Endothelial cell (in vitro differentiated cells): ENCODE data around the gene BAZ1A. TPM values are rescaled to one million over a fixed set of nuclear protein-coding genes. Genes with fewer than 3 reads are reported as not detected.

ENCODE experiments used
- DNase-seq: peaks from one replicate; pipeline ENCODE4 v3.0.0; 2021; ENCODE audit warnings: low spot score
- H3K27ac Mint-ChIP-seq: one replicate; pipeline ENCODE4 v1.8.0; 2021; ENCODE audit warnings: mixed read lengths, inconsistent platforms; ENCODE audit not compliant: unreplicated experiment
- H3K27me3 Mint-ChIP-seq: one replicate; pipeline ENCODE4 v1.8.0; 2021; ENCODE audit warnings: mild to moderate bottlenecking, moderate library complexity, mixed read lengths, inconsistent platforms; ENCODE audit not compliant: unreplicated experiment
- H3K36me3 Mint-ChIP-seq: one replicate; pipeline ENCODE4 v1.8.0; 2021; ENCODE audit warnings: mild to moderate bottlenecking, low read depth, mixed read lengths, inconsistent platforms; ENCODE audit not compliant: unreplicated experiment
- H3K4me1 Mint-ChIP-seq: one replicate; pipeline ENCODE4 v1.8.0; 2021; ENCODE audit warnings: mild to moderate bottlenecking, mixed read lengths, inconsistent platforms; ENCODE audit not compliant: unreplicated experiment
- H3K4me3 Mint-ChIP-seq: one replicate; pipeline ENCODE4 v1.8.0; 2021; ENCODE audit warnings: mild to moderate bottlenecking, mixed read lengths, inconsistent platforms; ENCODE audit not compliant: unreplicated experiment
- H3K9me3 Mint-ChIP-seq: one replicate; pipeline ENCODE4 v1.8.0; 2021; ENCODE audit warnings: mixed read lengths, inconsistent platforms; ENCODE audit not compliant: unreplicated experiment
- long read RNA-seq: library from polyadenylated mRNA; unstranded; transcript quantifications from one replicate; pipeline ENCODE4 v2.0.0, GENCODE V29; 2020; ENCODE audit not compliant: unreplicated experiment
- total RNA-seq: library from RNA; stranded (reverse); fragmentation: NEBNext Ultra II Directional; extraction: Animal tissue kit (Norgen Biotek cat#: 25700); gene quantifications from one replicate; pipeline ENCODE4 v1.2.1, GENCODE V29; 2021; ENCODE audit not compliant: unreplicated experiment
- TF ChIP-seq, protein P1 (sequence below): fragments of 200-600 bp; sonication (generic); IDR thresholded peaks from one replicate; pipeline ENCODE4 v1.5.0; 2021; ENCODE audit warnings: antibody characterized with exemption; ENCODE audit not compliant: unreplicated experiment

Gene BAZ1A, protein sequence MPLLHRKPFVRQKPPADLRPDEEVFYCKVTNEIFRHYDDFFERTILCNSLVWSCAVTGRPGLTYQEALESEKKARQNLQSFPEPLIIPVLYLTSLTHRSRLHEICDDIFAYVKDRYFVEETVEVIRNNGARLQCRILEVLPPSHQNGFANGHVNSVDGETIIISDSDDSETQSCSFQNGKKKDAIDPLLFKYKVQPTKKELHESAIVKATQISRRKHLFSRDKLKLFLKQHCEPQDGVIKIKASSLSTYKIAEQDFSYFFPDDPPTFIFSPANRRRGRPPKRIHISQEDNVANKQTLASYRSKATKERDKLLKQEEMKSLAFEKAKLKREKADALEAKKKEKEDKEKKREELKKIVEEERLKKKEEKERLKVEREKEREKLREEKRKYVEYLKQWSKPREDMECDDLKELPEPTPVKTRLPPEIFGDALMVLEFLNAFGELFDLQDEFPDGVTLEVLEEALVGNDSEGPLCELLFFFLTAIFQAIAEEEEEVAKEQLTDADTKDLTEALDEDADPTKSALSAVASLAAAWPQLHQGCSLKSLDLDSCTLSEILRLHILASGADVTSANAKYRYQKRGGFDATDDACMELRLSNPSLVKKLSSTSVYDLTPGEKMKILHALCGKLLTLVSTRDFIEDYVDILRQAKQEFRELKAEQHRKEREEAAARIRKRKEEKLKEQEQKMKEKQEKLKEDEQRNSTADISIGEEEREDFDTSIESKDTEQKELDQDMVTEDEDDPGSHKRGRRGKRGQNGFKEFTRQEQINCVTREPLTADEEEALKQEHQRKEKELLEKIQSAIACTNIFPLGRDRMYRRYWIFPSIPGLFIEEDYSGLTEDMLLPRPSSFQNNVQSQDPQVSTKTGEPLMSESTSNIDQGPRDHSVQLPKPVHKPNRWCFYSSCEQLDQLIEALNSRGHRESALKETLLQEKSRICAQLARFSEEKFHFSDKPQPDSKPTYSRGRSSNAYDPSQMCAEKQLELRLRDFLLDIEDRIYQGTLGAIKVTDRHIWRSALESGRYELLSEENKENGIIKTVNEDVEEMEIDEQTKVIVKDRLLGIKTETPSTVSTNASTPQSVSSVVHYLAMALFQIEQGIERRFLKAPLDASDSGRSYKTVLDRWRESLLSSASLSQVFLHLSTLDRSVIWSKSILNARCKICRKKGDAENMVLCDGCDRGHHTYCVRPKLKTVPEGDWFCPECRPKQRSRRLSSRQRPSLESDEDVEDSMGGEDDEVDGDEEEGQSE (N-terminal part only)
- total RNA-seq, result 27.2 TPM
- long read RNA-seq, partial matches to known transcripts, result 11 of 11 reads
- long read RNA-seq, other reads (novel, unspliced or antisense), result 0 of 11 reads

DNA sequence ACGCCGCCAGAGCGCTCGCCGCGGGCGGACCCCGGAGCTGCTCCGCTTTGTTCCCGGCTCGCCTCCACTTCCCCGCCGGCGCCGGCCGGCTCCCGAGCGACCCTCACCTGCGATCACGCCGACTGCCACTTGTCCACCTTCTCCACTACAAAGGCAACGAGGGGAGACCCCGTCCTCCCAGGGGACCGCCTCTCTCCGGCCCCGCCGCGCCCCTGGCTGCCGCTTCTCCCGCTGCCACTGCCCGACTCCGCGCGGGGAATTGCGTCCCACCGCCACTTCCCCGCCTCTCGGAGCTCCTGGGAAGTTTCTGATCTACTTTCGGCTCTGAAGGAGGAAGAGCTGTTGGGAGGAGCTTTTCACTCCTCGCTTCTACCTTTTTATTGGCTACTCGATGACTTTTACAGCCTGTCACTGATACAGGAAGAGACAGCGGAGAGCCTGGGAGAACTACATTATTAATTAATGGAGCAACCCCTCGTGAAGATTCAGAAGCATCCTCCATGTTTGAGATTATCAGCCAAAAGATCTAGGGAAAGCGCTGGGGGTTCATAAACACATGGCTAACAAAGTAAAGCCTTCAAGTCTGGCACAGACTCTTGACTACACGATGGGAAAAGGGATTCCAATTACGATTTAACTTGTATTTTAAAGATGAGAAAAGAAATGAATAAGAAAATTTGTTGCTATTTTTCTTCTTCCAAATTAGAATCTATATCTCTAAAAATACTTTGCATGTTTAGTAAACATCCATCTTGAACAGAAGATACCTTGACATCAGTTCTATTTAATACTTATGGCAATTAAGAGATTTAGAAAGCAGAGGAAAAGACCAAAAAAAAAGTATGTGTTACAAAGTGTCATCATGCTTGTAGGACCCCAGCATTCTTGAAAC, at the start of gene BAZ1A:
Gene BAZ1A, minus strand, starts transcription at position 330 of the 892 bp plus-strand sequence. CDS start 756 bp downstream, outside the sequence.
- TF ChIP-seq, protein P1, sequence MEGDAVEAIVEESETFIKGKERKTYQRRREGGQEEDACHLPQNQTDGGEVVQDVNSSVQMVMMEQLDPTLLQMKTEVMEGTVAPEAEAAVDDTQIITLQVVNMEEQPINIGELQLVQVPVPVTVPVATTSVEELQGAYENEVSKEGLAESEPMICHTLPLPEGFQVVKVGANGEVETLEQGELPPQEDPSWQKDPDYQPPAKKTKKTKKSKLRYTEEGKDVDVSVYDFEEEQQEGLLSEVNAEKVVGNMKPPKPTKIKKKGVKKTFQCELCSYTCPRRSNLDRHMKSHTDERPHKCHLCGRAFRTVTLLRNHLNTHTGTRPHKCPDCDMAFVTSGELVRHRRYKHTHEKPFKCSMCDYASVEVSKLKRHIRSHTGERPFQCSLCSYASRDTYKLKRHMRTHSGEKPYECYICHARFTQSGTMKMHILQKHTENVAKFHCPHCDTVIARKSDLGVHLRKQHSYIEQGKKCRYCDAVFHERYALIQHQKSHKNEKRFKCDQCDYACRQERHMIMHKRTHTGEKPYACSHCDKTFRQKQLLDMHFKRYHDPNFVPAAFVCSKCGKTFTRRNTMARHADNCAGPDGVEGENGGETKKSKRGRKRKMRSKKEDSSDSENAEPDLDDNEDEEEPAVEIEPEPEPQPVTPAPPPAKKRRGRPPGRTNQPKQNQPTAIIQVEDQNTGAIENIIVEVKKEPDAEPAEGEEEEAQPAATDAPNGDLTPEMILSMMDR, result no peak
- H3K27me3 Mint-ChIP-seq, result peaks cover 9% of the 10 kb centered on the region
- H3K27ac Mint-ChIP-seq, result peak within 1 kb of the TSS; percentile 91
- H3K4me1 Mint-ChIP-seq, result peaks cover 12% of the 10 kb centered on the region
- H3K36me3 Mint-ChIP-seq, result peaks cover 4% of the 10 kb centered on the region
- peak within 1 kb of the TSS; percentile 98 for H3K4me3 Mint-ChIP-seq
- DNase-seq, result no peak
- H3K9me3 Mint-ChIP-seq, result no peaks in the 10 kb centered on the region

DNA sequence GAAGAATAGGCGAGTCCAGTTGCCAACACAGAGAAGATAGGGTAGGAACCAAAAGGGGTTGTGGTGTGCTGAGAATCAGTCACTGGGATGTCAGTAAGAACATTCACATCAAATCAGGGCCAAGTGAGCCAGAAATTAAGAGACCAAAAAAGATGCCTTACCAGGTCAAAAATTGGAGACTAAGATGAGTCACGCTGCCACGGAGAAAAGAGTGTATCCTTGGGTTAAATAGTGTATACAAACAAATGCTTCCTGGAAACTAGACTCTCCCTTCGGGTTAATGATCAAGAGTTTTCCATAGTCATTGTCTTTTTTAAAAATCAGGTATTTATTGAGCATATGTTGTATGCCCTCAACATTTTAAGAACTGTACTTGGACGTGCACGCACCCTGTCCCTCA, 45.2 kb upstream of the BAZ1A start:
- no peaks in the 10 kb centered on the region for H3K36me3 Mint-ChIP-seq
- no peaks in the 10 kb centered on the region for H3K4me1 Mint-ChIP-seq
- TF ChIP-seq, protein P1, result no peak
- no peak for DNase-seq
- H3K27me3 Mint-ChIP-seq, result no peaks in the 10 kb centered on the region
- H3K4me3 Mint-ChIP-seq, result no peak overlapping the region
- no peaks in the 10 kb centered on the region for H3K9me3 Mint-ChIP-seq
- H3K27ac Mint-ChIP-seq, result no peak overlapping the region

DNA sequence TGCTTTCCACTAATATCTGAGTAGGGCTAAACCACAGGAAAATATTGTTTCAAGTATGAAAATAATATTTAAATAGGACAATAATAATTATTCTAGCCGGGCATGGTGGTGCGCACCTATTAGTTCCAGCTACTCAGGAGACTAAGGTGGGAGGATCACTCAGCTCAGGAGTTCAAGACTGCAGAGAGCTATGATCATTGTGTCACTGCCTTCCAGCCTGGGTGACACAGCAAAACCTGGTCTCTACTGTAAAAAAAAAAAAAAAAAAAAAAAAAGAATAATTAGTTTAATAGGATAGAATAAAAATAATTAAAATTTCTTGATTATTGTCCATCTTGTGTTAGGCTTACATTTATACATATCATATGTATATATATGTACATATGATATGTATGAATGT, 38.5 kb upstream of the BAZ1A start:
- Mint-ChIP-seq H3K4me1 (no peaks in the 10 kb centered on the region), H3K27me3 (no peaks in the 10 kb centered on the region), H3K27ac (no peak overlapping the region), H3K36me3 (no peaks in the 10 kb centered on the region), H3K9me3 (no peaks in the 10 kb centered on the region), H3K4me3 (no peak overlapping the region)
- TF ChIP-seq, protein P1, result no peak
- no peak for DNase-seq

DNA sequence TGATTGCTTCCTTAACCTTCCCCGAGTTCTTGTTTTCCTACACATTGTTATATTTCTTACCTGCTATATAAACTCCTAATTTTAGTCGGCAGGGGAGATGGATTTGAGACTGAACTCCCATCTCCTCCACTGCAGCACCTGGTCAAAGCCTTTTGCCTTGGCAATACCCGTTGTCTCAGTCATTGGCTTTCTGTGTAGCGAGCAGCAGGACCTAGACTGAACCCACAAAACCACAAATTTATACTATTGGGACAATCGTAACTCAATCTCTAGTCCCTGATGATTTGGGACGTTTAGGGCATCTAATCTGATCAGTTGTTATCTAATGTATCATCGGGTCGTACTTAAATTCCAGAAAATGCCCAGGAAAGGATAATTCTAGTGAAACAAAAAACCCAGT, 37.8 kb upstream of the BAZ1A start:
- H3K4me3 Mint-ChIP-seq, result no peak overlapping the region
- no peaks in the 10 kb centered on the region for H3K27me3 Mint-ChIP-seq
- TF ChIP-seq, protein P1, result no peak
- no peaks in the 10 kb centered on the region for H3K4me1 Mint-ChIP-seq
- no peaks in the 10 kb centered on the region for H3K36me3 Mint-ChIP-seq
- no peaks in the 10 kb centered on the region for H3K9me3 Mint-ChIP-seq
- no peak for DNase-seq
- no peak overlapping the region for H3K27ac Mint-ChIP-seq
